Esophagus muscularis mucosa (tissue), 4 donors: Measurements from ENCODE around the gene PIGK. TPM values are rescaled to one million over a fixed set of nuclear protein-coding genes. Genes with fewer than 3 reads are reported as not detected.

ENCODE experiments used
- DNase-seq: peaks from one replicate; pipeline ENCODE4 v3.0.0-alpha.2; 2017; ENCODE audit errors: extremely low spot score
- H3K27ac ChIP-seq, 4 donors: fragments of 200-600 bp; sonication (generic); replicated peaks in 1 of 4; 1 replicate in 3 of 4; 2 replicates in 1 of 4; pipeline ENCODE4 v1.5.1; 2016 to 2019; ENCODE audit warnings: mild to moderate bottlenecking in 1 of 4
- H3K27me3 ChIP-seq, 4 donors: fragments of 200-600 bp; sonication (generic); one replicate each; pipeline versions ENCODE4 v1.5.1 to v1.6.0; 2016 to 2019
- H3K36me3 ChIP-seq, 4 donors: fragments of 200-600 bp; sonication (generic); one replicate each; pipeline ENCODE4 v1.5.1; 2016 to 2019
- H3K4me1 ChIP-seq, 4 donors: fragments of 200-600 bp; sonication (generic); one replicate each; pipeline ENCODE4 v1.5.1; 2016 to 2019
- H3K4me3 ChIP-seq, 4 donors: fragments of 200-600 bp; sonication (generic); 1 replicate in 2 of 4; 2 replicates in 2 of 4; pipeline ENCODE4 v1.5.1; 2016 to 2019; ENCODE audit warnings: mild to moderate bottlenecking in 4 of 4, moderate library complexity in 1 of 4
- H3K9me3 ChIP-seq, 4 donors: fragments of 200-600 bp; sonication (generic); 1 replicate in 3 of 4; 2 replicates in 1 of 4; pipeline ENCODE4 v1.5.1; 2016 to 2019
- CTCF ChIP-seq, 3 experiments: fragments of 200-600 bp in 2 of 3; fragments of 450-650 bp in 1 of 3; sonication (generic) in 2 of 3; IDR thresholded peaks; one replicate each; pipeline ENCODE4 v1.5.1; 2017 to 2019; ENCODE audit warnings: antibody characterized with exemption in 3 of 3, mild to moderate bottlenecking in 2 of 3, moderate library complexity in 1 of 3
- EP300 ChIP-seq: sonication (generic); formaldehyde crosslinking; IDR thresholded peaks from one replicate; pipeline ENCODE4 v1.6.1; 2017; ENCODE audit warnings: antibody characterized with exemption
- POLR2A ChIP-seq: fragments of 450-650 bp; IDR thresholded peaks from one replicate; pipeline ENCODE4 v1.6.1; 2017; ENCODE audit warnings: antibody characterized with exemption, moderate library complexity, mild to moderate bottlenecking, low read depth
- POLR2AphosphoS5 ChIP-seq, 2 donors: sonication (generic); formaldehyde crosslinking; IDR thresholded peaks; one replicate each; pipeline ENCODE4 v1.6.1; 2017; ENCODE audit warnings: antibody characterized with exemption in 2 of 2
- WGBS: methylation state at CpG from one replicate; pipeline ENCODE4 v1.1.5; 2018; 5-methylcytosine and 5-hydroxymethylcytosine counted together
- intact Hi-C: fragments of 100-400 bp; cut with DNase I; formaldehyde crosslinking; loops from one replicate; pipeline ENCODE4 v1.15.1; 2023
- total RNA-seq, 4 donors: library from RNA; depleted of rRNA; stranded (reverse); fragments of >200 nt; gene quantifications; one replicate each; pipeline versions ENCODE4 v1.1.0 to v1.2.1, GENCODE V29; 2016

Gene PIGK
- total RNA-seq, 4 donors from 2014 or later: 13.3 to 18.3 (median 16.3) TPM

DNA sequence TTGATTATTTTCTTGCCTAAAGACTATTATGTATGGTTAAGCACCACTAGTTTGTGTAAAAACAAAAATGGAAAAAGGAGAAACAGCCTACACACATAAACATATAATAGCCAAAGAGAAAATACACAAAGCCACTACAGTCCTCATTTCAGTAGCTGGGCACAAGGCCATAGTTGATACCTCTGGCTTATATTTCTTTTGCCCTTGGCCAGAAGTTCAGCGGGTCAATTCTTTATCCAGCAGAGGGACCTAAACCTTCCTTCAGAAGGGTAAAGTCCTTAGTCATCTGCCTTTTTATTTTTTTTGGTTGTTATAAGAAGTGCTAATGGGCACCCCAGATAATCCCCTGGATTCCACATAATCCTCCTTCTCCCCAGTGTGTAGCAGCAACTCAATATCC is 134.1 kb downstream of the PIGK start:
- H3K27ac ChIP-seq: no peak overlapping the region
- TF ChIP-seq EP300 (no peak), CTCF (IDR thresholded peaks at IDR 0.05) (no peak), POLR2AphosphoS5 (IDR thresholded peaks at IDR 0.05) (no peak), POLR2A (no peak)
- no peaks in the 10 kb centered on the region for H3K27me3 ChIP-seq
- 85% methylated on average over 1 of the region's 1 CpG for WGBS
- DNase-seq: no peak
- H3K9me3 ChIP-seq: no peaks in the 10 kb centered on the region
- H3K4me3 ChIP-seq: no peak overlapping the region
- peaks cover 0 to 5% (median 0%) of the 10 kb centered on the region in 4 donors for H3K4me1 ChIP-seq
- intact Hi-C loops: no loop called here
- no peaks in the 10 kb centered on the region for H3K36me3 ChIP-seq

DNA sequence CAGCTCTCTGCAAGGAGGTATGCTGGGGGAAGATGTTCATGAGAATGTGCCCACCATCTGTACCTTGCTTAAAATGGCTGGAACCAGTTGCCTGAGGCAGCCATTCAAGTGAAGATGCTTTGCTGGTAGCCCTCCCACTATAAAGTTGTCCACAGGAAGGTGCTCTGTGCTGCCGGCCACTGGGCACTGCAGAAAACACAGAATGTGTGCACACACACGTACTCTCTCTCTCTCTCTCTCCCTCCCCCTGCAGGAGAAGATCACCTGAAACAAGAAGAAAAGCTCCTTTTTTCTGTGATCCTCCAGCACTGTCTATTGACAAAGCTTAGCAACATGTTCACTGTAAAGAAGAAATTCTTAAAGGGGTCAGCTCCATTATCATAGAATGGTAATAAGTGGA is 134.8 kb downstream of the PIGK start:
- TF ChIP-seq POLR2A: no peak
- TF ChIP-seq POLR2AphosphoS5 (IDR thresholded peaks at IDR 0.05): no peak
- TF ChIP-seq CTCF (IDR thresholded peaks at IDR 0.05): no peak
- TF ChIP-seq EP300: no peak
- Histone ChIP-seq H3K4me1 (peaks cover 0 to 5% (median 0%) of the 10 kb centered on the region in 4 donors), H3K27me3 (no peaks in the 10 kb centered on the region), H3K27ac (no peak overlapping the region), H3K9me3 (no peaks in the 10 kb centered on the region), H3K36me3 (no peaks in the 10 kb centered on the region), H3K4me3 (no peak overlapping the region)
- 86% methylated on average over 2 of the region's 2 CpGs for WGBS
- intact Hi-C loops: no loop called here
- no peak for DNase-seq

DNA sequence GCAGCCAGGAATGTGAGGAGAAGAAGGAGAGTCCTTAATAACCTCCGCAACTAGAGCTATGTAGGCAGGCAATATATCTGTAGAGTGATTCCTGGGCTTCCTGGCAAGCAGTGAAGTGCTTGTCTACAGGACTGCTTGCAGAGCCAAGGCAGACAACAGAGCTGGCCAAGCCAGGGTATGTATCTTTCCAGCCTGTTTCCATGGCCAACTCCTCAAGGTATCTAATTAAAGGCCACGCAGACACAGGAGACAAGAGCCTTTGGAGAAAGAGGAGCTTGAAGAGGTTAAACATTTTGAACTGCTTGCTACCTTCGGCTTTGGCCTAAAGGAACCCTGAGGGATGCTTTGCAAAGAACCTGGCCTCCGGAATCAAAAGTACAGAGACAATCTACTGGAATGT is 137.4 kb downstream of the PIGK start:
- TF ChIP-seq POLR2A (no peak), CTCF (IDR thresholded peaks at IDR 0.05) (no peak), POLR2AphosphoS5 (IDR thresholded peaks at IDR 0.05) (no peak), EP300 (no peak)

GRCh38 chr1:77076759-77077158 is 142.5 kb downstream of the PIGK start:
- Histone ChIP-seq H3K27ac (no peak overlapping the region), H3K36me3 (no peaks in the 10 kb centered on the region), H3K27me3 (no peaks in the 10 kb centered on the region), H3K9me3 (no peaks in the 10 kb centered on the region), H3K4me1 (no peaks in the 10 kb centered on the region), H3K4me3 (no peak overlapping the region)
- 65% methylated on average over 2 of the region's 2 CpGs for WGBS
- TF ChIP-seq POLR2A: no peak
- no peak for TF ChIP-seq EP300
- TF ChIP-seq POLR2AphosphoS5 (IDR thresholded peaks at IDR 0.05): no peak
- no peak for TF ChIP-seq CTCF (IDR thresholded peaks at IDR 0.05)
- intact Hi-C loops: no loop called here
- no peak for DNase-seq

More for the DNA sequence above, 137.4 kb downstream of the PIGK start:
- no peak for DNase-seq
- WGBS: 47% methylated on average over 4 of the region's 4 CpGs
- Histone ChIP-seq H3K27ac (no peak overlapping the region), H3K4me1 (peaks cover 0 to 5% (median 0%) of the 10 kb centered on the region in 4 donors), H3K27me3 (no peaks in the 10 kb centered on the region), H3K9me3 (no peaks in the 10 kb centered on the region), H3K36me3 (no peaks in the 10 kb centered on the region), H3K4me3 (no peak overlapping the region)
- intact Hi-C loops: no loop called here

DNA sequence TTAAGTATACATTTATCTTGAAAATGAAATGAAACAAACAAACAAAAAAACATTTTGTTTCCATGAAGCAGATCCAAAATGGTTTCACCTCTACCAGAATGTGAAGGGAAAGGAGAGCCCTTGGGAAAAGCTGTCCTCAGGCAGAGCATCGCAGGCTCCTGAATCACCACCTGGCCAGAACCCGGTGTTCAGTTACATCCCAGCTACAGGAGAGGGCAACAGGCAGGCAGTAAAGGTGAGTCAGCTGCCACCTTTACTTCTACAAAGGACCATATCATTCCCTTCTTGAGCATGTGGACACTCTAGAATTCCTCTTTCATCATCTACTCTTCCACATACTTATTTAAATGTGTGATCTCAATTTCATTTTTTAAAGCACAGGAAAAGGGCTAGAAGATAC is 151.2 kb downstream of the PIGK start:
- DNase-seq: no peak

More for the DNA sequence above, 151.2 kb downstream of the PIGK start:
- Histone ChIP-seq H3K27me3 (no peaks in the 10 kb centered on the region), H3K4me3 (no peak overlapping the region), H3K9me3 (no peaks in the 10 kb centered on the region), H3K36me3 (no peaks in the 10 kb centered on the region), H3K4me1 (no peaks in the 10 kb centered on the region), H3K27ac (no peak overlapping the region)
- TF ChIP-seq POLR2AphosphoS5 (IDR thresholded peaks at IDR 0.05) (no peak), POLR2A (no peak), EP300 (no peak), CTCF (IDR thresholded peaks at IDR 0.05) (no peak)
- intact Hi-C loops: no loop called here
- 91% methylated on average over 2 of the region's 2 CpGs for WGBS
